Keratinocyte (primary cell): ENCODE data around the gene FAM120B. TPM values are rescaled to one million over a fixed set of nuclear protein-coding genes. Genes with fewer than 3 reads are reported as not detected.

Experiments
- DNase-seq: peaks from one replicate; pipeline ENCODE4 v3.0.0-alpha.2; 2011; ENCODE audit warnings: low read depth, missing footprints, low spot score
- FAIRE-seq: peaks from 2 replicates; lab custom pipeline; 2011; peaks lifted over from hg19 to GRCh38; lab: Jason Lieb, UNC
- H2AFZ ChIP-seq: 2 replicates; pipeline ENCODE4 v1.6.0; 2012; ENCODE audit warnings: low read length, control low read depth, inconsistent platforms; ENCODE audit not compliant: control insufficient read depth
- H3K27ac ChIP-seq: 2 replicates; pipeline ENCODE4 v1.5.1; 2011; ENCODE audit warnings: low read length; ENCODE audit not compliant: control insufficient read depth, insufficient read depth
- H3K27me3 ChIP-seq: 3 replicates; pipeline ENCODE4 v1.6.0; 2011; ENCODE audit warnings: low read length; ENCODE audit not compliant: control insufficient read depth, insufficient read depth; ENCODE audit errors: extremely low read depth
- H3K36me3 ChIP-seq, 2 experiments: 2 replicates in 1 of 2; 3 replicates in 1 of 2; pipeline ENCODE4 v1.5.1; 2011; ENCODE audit warnings: low read length in 2 of 2, mild to moderate bottlenecking in 1 of 2; ENCODE audit not compliant: control insufficient read depth in 2 of 2, insufficient read depth in 2 of 2; ENCODE audit errors: extremely low read depth in 1 of 2
- H3K4me1 ChIP-seq: 3 replicates; pipeline ENCODE4 v1.5.1; 2011; ENCODE audit warnings: low read length; ENCODE audit not compliant: control insufficient read depth, insufficient read depth; ENCODE audit errors: extremely low read depth
- H3K4me2 ChIP-seq: 3 replicates; pipeline ENCODE4 v1.6.0; 2011; ENCODE audit warnings: low read depth, low read length; ENCODE audit not compliant: control insufficient read depth, insufficient read depth; ENCODE audit errors: extremely low read depth
- H3K4me3 ChIP-seq, 3 experiments: fragments of 200-600 bp in 1 of 3; sonication (generic) in 1 of 3; 2 replicates in 2 of 3; 3 replicates in 1 of 3; pipeline ENCODE4 v1.5.1; 2011 to 2016; ENCODE audit warnings: low read length in 3 of 3, mild to moderate bottlenecking in 3 of 3, control low read depth in 2 of 3, inconsistent platforms in 1 of 3, low read depth in 1 of 3, mixed read lengths in 1 of 3, mixed run types in 1 of 3, moderate library complexity in 1 of 3; ENCODE audit not compliant: control insufficient read depth in 2 of 3, insufficient read depth in 2 of 3; ENCODE audit errors: extremely low read depth in 1 of 3
- H3K79me2 ChIP-seq: 2 replicates; pipeline ENCODE4 v1.6.0; 2012; ENCODE audit warnings: low read length; ENCODE audit not compliant: control insufficient read depth, insufficient read depth
- H3K9ac ChIP-seq: 3 replicates; pipeline ENCODE4 v1.6.0; 2011; ENCODE audit warnings: low read length; ENCODE audit not compliant: control insufficient read depth, insufficient read depth; ENCODE audit errors: extremely low read depth
- H3K9me1 ChIP-seq: 3 replicates; pipeline ENCODE4 v1.6.0; 2011; ENCODE audit warnings: low read length; ENCODE audit not compliant: control insufficient read depth, insufficient read depth; ENCODE audit errors: extremely low read depth
- H3K9me3 ChIP-seq: 2 replicates; pipeline ENCODE4 v1.5.1; 2012; ENCODE audit warnings: low read depth, low read length; ENCODE audit not compliant: control insufficient read depth
- H4K20me1 ChIP-seq: 3 replicates; pipeline ENCODE4 v1.6.0; 2011; ENCODE audit warnings: low read length; ENCODE audit not compliant: control insufficient read depth, insufficient read depth; ENCODE audit errors: extremely low read depth
- EZH2 ChIP-seq: IDR thresholded peaks from one replicate; pipeline ENCODE4 v1.6.1; 2012; ENCODE audit warnings: inconsistent platforms, mild to moderate bottlenecking, low read length, moderate library complexity
- dilution Hi-C: fragments of 300-500 bp; cut with MboI; formaldehyde crosslinking; loops from one replicate; pipeline ENCODE4 v1.7.0; 2020; ENCODE audit warnings: low sequenced_read_pairs; ENCODE audit not compliant: extremely low pct_ligation_motif_present
- polyA plus RNA-seq, 5 experiments: library from polyadenylated mRNA; depleted of rRNA in 3 of 5; stranded (reverse) in 3 of 5; stranded (forward) in 1 of 5; unstranded in 1 of 5; fragments of >200 nt; gene quantifications; 1 replicate in 1 of 5; 2 replicates in 3 of 5; 3 replicates in 1 of 5; pipeline versions ENCODE4 v1.2.1 to v1.2.3, GENCODE V29; 2011 to 2012; ENCODE audit warnings: missing spikeins in 2 of 5, low read depth in 1 of 5, low replicate concordance in 1 of 5
- TF ChIP-seq, protein P1 (sequence below), 3 experiments: IDR thresholded peaks in 1 of 3; conservative IDR thresholded peaks in 1 of 3; optimal IDR thresholded peaks in 1 of 3; 2 replicates in 2 of 3; 3 replicates in 1 of 3; pipeline versions ENCODE3 to v1.5.1; 2011; ENCODE audit warnings: low read length in 3 of 3, mild to moderate bottlenecking in 3 of 3, moderate library complexity in 2 of 3, control low read depth in 1 of 3, inconsistent platforms in 1 of 3; ENCODE audit not compliant: insufficient read depth in 2 of 3; ENCODE audit errors: extremely low read depth in 1 of 3

Gene FAM120B
- polyA plus RNA-seq, 1 donor (not counting 4 experiments of a cell fraction or from before 2014, with no cell fraction given), result 17.4 TPM

DNA sequence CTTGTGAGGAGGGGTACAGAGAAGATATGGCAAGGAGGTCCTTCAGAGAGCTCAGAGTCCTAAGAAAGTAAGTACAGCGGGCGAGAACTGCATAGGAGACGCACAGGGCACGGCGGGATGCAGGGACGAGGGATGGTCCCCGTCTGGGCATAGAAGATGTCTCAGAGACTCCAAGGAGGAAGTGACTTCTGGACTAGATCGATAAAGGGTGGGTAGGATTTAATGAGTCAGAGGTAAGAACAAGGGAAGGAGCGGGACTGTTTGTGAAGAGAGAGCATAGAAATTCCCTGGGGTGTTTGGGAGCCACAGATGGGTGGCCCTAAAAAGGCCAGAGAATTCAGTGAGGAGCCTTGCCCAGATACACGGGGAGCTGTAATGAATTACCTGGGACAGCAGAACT is 69.1 kb downstream of the FAM120B start:
- no peaks in the 10 kb centered on the region for H3K27me3 ChIP-seq
- H3K27ac ChIP-seq, result no peak overlapping the region
- no peak overlapping the region for H2AFZ ChIP-seq
- peaks cover 3 to 7% of the 10 kb centered on the region in 2 experiments for H3K36me3 ChIP-seq
- TF ChIP-seq, protein P1, sequence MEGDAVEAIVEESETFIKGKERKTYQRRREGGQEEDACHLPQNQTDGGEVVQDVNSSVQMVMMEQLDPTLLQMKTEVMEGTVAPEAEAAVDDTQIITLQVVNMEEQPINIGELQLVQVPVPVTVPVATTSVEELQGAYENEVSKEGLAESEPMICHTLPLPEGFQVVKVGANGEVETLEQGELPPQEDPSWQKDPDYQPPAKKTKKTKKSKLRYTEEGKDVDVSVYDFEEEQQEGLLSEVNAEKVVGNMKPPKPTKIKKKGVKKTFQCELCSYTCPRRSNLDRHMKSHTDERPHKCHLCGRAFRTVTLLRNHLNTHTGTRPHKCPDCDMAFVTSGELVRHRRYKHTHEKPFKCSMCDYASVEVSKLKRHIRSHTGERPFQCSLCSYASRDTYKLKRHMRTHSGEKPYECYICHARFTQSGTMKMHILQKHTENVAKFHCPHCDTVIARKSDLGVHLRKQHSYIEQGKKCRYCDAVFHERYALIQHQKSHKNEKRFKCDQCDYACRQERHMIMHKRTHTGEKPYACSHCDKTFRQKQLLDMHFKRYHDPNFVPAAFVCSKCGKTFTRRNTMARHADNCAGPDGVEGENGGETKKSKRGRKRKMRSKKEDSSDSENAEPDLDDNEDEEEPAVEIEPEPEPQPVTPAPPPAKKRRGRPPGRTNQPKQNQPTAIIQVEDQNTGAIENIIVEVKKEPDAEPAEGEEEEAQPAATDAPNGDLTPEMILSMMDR (optimal IDR thresholded peaks at IDR 0.05 in 1 of 3, IDR thresholded peaks at IDR 0.05 in 1 of 3, conservative IDR thresholded peaks at IDR 0.05 in 1 of 3; ENCODE audit: extremely low read depth in 1 of 3, insufficient read depth in 2 of 3, low read length in 3 of 3), result no peak
- no peak for TF ChIP-seq EZH2
- H3K4me1 ChIP-seq, result no peaks in the 10 kb centered on the region
- FAIRE-seq, result no peak
- H3K9me1 ChIP-seq, result no peaks in the 10 kb centered on the region
- dilution Hi-C loops, result no loop called here
- H4K20me1 ChIP-seq, result no peaks in the 10 kb centered on the region
- no peak overlapping the region for H3K4me3 ChIP-seq
- no peak overlapping the region for H3K9ac ChIP-seq
- H3K4me2 ChIP-seq, result no peak overlapping the region
- H3K79me2 ChIP-seq, result no peaks in the 10 kb centered on the region
- H3K9me3 ChIP-seq, result no peaks in the 10 kb centered on the region
- DNase-seq, result no peak

DNA sequence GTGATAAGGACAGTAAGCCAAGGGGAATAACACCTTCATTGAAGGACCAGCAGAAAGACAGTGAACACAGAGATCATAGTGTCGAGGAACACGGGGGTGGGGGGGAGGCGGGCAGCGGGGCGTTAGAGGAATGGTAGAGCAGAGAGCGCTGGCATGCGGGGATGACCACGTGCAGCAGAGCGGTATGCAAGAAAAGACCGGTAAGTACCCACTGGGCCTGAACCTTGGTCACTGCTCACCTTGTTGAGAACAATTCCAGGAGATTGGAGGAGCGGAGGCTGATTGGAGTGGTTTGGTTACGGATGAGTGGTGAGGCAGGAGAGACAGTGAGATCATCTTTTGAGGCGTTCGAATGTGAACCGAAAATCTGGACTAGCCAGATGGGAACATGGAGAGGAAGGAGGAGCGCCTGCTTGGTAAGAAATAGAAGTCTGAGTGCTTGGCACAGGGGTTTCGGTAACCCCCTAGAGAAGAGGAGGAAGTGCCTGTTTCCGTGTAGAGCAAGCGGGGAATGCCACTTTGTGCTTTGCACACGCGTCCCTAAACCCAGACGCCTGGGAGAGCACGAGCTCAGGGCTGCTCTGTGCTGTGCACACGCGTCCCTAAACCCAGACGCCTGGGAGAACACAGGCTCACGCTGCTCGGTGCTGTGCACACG is 70.0 kb downstream of the FAM120B start:
- H3K27ac ChIP-seq, result no peak overlapping the region
- H3K4me2 ChIP-seq, result no peak overlapping the region
- peaks cover 0 to 7% of the 10 kb centered on the region in 2 experiments for H3K36me3 ChIP-seq
- H3K4me1 ChIP-seq, result no peaks in the 10 kb centered on the region
- FAIRE-seq, result no peak
- H3K27me3 ChIP-seq, result no peaks in the 10 kb centered on the region
- dilution Hi-C loops, result no loop called here
- H3K9ac ChIP-seq, result no peak overlapping the region
- no peak for DNase-seq
- TF ChIP-seq, protein P1 (optimal IDR thresholded peaks at IDR 0.05 in 1 of 3, IDR thresholded peaks at IDR 0.05 in 1 of 3, conservative IDR thresholded peaks at IDR 0.05 in 1 of 3; ENCODE audit: extremely low read depth in 1 of 3, insufficient read depth in 2 of 3, low read length in 3 of 3), result no peak
- no peak for TF ChIP-seq EZH2
- no peak overlapping the region for H3K4me3 ChIP-seq
- H3K79me2 ChIP-seq, result no peaks in the 10 kb centered on the region
- H3K9me3 ChIP-seq, result no peaks in the 10 kb centered on the region
- H2AFZ ChIP-seq, result no peak overlapping the region
- H3K9me1 ChIP-seq, result no peaks in the 10 kb centered on the region
- H4K20me1 ChIP-seq, result no peaks in the 10 kb centered on the region
